ENCODE results near the gene CDC5L.

The CDC5L gene

DNA sequence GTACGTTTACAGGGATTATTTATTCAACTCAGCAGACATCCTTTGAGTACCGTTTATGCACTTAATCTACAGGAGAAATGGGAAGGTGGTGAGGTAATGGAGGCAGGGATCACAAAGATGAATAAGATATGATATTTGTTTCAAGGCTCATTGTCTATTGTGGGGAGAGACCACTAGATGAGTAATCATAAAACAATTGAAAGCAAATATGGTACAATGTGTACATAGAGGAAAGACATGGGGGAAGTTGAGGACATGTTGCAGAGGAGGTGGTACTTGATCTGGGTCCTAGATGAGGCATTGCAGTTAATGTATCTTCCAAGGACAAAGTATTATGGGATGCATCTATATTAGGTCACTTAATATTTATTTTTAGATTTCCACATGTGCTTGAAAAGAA lies 13.7 kb upstream of the CDC5L start:
- DNase-seq (ENCODE audit: low spot score), result no peak

DNA sequence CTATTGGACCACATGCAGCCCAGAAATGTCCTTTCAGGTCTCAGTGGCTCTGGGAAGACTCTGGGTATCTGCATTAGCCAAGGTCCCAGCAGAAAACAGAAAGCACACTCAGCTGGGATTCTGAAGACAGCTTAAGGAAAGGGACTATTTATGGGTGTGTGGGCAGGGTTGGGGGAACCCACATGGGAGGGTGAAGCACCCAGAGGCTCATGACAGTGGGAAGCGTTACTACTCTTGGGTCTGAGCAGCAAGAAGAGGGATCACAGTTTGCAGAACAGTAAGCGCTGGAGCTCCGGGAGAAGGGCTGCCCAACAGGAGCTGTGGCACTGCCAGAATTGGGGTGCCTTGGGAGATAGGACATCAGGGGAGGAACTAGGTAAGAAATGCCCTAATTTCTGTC lies 12.4 kb upstream of the CDC5L start:
- DNase-seq (ENCODE audit: low spot score), result no peak

DNA sequence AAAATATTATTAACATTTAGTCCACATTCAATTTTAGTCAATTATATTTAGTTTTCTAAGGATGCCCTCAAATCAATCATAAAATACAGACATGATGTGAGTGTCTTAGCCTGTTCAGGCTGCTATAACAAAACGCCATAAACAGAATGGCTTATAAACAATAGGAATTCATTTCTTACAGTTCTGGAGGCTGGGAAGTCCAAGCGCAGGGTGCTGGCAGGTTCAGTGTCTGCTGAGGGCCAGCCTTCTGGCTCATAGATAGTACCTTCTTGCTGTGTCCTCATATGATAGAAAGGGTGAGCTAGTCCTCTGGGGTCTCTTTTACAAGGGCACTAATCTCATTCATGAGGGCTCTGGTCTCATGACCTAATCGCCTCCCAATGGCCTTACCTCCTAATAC lies 10.0 kb upstream of the CDC5L start:
- no peak for DNase-seq (ENCODE audit: low spot score)

DNA sequence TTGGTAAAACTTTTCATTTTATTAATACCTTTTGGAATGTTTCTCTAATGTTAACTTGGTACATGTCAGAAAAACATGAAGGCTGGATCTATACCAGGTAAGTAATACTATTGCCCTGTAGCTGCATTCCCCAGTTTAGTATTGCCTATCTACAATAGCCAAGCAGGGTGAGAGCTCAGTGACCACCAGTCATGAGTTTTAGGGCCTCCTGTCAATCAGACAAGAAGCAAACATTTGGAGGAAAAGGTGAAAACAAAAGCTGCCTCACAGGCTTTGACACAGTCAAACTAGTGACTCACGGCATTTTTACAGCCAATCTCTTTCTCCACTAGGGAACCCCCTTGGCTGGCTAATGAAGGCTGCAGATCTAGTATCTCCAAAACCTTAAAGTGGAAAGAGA lies 9.5 kb upstream of the CDC5L start:
- no peak for DNase-seq (ENCODE audit: low spot score)

DNA sequence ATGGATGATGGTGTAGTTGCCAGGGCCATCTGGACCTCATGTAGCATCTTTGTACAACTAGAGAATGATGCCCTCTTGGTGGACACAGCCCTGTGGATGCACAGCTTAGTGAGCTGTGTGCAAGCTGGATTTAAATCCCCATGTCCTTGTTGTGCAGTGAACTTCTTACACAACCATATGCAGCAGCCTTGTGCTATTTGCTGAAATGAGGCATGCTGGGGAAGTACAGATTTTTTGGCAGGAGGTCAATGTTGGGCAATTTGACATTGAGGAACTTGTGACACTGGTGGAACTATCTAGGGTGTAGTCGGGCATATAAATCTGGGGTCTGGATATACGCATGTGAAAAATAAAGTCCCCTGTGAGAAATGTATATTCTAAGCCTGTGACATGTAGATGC lies 5.8 kb upstream of the CDC5L start:
- no peak for DNase-seq (ENCODE audit: low spot score)

DNA sequence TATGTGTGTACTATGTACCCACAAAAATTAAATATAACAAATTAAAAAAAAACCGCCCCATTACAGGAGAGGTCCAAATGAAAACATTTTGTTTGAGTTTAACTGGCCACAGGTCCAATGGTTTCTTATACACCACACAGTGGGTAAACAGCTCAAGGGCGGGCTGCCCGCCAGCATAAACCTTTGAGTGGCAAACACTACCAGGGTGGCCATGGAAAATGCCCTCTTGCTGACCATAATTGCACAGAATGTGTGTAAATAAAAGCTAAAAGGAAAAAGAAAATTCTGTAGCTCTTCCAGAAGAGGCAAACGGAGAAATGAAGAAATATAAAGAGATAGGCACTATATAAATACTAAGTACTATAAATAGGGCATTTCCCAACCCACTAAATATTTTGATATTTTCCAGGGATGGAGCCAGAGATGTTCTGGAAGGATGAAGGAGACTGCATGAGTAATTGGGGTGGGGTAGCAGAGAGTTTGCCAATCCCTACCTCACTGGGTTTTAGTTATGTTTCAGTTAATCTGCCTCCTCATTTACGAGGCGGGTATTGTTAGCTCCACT lies 1.1 kb upstream of the CDC5L start:
- DNase-seq (ENCODE audit: low spot score), result no peak

DNA sequence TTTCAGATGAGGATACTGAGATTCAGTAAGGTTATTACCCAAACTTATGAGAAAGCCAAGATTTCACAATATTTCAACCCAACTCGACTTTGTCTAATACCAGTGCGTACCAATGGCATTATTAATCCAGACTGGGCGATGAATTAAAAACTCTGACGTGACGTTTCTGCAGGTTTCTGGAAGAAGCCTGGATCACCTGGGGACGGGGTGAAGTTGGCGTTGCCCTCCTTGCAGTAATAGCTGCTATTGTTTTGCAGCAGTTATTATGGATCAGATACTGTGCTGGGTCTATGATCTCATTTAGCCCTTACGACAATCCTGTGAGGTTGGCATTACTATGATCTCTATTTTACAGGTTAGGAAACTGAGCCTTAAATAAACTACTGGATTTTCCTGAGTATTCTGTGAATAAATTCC lies 569 bp upstream of the CDC5L start:
- no peak for DNase-seq (ENCODE audit: low spot score)

DNA sequence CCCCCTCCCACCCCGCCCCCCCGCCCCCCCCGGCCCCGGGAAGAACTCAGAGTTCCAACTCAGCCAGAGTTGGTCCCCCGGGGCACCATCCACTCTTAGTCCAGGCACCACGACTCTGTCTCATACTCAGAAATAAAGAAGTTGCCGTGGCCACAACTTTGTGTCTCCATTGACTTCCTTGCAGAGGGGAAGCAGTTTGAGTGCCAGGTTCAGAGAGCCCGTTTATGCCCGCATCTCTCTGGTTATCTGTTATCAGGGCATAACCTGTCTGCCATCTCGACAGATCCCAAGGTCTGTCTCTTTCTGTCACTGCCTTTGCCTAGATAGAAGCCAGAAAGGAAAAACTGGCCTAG lies 605 bp downstream of the CDC5L start:
- peak; percentile 55 for DNase-seq (ENCODE audit: low spot score)

DNA sequence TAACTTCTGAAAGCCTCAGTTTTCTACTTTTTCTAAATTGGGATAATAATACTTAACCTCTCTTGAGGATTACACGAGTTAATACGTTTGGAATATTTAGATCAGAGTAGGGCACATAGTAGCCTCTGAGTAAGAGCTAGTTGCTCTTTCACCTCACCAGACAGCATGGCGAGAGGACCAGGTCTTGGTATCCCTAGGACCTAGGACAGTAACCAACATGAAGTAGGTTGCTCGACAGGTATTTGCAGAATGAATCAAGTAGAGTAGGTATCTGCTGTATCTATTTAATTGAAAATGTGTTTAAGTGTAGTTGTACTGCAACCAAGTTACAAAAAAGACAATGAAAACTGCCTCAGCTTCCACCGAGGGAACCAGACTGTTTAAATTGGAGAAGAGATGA lies 1.4 kb downstream of the CDC5L start:
- no peak for DNase-seq (ENCODE audit: low spot score)

DNA sequence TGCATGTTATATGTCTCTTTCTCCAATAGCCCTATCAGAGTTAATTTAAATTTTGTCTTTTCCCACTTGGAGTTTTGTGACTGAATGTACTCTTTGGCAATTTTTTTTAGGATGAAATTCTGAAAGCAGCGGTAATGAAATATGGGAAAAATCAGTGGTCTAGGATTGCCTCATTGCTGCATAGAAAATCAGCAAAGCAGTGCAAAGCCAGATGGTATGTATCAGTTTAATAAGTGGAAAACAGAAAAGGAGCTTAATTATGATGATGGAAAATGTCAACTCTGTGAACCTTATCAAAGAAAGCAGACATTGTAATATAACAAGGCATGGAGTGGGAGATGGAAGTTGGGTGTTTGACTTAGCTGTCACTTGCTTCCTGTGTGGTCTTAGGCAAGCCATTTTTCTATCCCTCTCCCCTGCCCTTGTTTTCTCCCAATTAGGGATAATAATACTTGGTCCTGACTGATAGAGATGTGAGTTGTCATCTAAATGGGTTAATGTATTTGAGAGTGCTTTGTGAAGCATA lies 2.7 kb downstream of the CDC5L start:
- peak; percentile 23 for DNase-seq (ENCODE audit: low spot score)

DNA sequence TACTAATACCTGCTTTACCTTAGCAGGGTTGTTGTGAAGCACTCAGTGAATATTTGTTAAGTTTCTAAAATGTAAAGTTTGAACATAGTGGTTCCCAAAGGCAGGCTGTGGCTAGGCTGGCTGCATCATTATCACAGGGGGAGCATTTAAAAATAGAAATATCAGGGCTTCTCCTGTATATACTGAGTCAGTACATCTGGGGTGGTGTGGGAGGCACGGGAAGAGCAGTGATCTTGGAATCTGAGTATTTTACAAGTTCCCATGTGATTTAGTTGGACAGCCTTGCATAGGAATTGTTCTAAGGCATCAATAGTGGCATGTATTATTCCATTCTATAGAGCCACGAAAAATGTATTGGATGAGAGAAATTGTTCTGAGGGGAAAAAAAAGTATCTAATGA lies 8.0 kb downstream of the CDC5L start:
- no peak for DNase-seq (ENCODE audit: low spot score)

DNA sequence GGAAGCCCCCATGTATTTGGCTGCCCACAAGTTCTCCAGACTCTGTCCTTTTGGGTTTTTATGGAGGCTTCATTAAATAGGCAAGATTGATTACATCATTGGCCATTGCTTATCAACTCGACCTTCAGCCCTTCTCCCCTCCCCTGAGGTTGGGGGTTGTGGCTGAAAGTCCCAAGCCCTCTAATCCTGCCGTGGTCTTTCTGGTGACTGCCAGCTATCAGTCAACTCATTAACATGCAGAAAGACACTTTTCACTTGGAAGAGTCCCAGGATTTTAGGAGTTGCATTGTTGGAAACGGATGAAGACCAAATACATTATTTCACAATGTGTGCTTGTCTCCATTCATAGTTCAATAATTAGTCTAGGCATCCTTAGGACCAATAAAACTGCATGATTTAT lies 9.5 kb downstream of the CDC5L start:
- DNase-seq (ENCODE audit: low spot score), result no peak

DNA sequence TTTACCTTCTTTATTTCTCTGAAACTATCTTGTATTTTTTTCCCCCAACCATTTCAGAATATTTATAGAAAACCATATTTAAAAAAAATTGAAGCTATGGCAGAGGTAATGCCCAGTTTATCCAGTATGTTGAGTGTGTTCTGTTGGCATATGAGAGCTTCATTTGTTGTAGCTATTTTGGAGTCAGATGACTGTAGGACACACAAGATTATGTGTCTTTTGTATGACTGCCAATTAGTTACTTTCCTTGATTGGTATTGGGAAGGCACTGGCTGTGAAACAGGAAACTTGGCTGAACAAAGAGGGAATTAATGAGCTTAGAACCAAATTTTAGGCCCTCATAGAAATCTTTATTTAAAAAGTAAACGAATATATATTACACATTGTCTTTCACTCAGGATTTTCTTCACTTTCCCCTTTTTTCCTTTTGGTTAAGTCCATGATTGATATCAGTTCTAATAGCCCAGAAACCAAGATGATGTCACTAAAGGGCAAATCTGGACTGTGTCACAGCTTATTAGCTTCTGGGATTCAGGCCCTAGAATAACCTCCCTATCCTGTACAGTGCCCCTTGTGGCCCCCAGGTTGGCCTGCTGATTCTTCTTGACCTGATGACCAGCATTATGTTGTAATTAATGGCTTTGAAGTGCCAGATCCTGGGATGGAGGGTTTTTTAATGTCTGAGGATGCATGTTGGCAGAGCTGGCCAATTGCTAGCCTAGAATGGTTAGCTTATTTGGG lies 10.1 kb downstream of the CDC5L start:
- peak; percentile 75 for DNase-seq (ENCODE audit: low spot score)

DNA sequence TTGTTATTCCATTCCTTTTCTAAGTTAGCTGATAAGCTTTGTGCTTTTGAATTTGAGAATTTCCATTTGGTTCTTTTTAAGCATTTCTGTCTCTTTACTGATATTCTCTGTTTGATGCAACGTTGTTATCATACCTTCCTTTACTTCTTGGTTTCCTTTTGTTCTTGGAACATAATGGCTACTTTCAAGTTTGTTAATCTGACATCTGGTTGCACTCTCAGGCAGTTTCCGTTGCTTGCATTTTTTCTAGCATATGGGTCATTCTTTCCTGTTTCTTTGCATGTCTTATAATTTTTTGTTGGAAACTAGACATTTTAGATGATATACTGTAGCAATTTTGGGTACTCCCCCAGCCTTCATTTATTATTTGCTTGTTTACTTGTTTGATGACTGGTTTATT lies 12.5 kb downstream of the CDC5L start:
- no peak for DNase-seq (ENCODE audit: low spot score)

DNA sequence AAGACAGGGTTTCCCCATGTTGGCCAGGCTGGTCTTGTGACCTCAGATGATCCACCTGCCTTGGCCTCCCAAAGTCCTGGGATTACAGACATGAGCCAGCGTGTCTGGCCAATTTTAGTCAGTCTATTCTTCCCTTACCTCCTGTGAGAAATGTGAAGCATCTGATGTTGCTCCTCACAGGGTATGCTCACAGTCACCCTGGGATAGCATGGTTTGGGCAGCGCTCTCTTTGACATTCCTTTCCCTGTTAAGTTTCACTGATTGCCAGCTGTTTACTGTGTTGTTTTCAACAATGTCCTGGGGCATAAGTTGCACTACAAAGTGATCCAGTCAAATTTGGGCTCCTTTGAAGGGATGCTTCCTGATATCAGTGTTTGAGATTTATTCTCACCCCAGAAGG lies 13.1 kb downstream of the CDC5L start:
- no peak for DNase-seq (ENCODE audit: low spot score)

DNA sequence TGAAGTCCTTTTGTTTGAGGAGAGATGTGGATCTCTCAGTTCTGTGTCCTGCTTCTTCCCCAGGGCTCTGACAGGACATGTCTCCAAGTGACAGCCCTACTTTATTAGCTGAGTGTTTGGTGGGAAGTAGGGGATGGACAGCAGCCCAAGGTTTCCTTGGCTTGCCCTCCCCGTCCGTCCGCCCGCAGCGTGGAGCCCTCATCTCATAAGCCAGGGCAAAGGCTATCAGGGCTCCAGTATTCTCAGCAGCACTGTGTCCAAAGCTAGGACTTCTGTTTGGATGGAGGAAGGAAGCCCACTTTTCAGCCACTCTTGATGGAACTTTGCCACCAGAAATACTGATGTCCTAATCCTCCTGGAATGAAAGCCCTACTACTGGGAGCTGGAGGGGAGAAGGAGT lies 13.6 kb downstream of the CDC5L start:
- DNase-seq (ENCODE audit: low spot score), result no peak

DNA sequence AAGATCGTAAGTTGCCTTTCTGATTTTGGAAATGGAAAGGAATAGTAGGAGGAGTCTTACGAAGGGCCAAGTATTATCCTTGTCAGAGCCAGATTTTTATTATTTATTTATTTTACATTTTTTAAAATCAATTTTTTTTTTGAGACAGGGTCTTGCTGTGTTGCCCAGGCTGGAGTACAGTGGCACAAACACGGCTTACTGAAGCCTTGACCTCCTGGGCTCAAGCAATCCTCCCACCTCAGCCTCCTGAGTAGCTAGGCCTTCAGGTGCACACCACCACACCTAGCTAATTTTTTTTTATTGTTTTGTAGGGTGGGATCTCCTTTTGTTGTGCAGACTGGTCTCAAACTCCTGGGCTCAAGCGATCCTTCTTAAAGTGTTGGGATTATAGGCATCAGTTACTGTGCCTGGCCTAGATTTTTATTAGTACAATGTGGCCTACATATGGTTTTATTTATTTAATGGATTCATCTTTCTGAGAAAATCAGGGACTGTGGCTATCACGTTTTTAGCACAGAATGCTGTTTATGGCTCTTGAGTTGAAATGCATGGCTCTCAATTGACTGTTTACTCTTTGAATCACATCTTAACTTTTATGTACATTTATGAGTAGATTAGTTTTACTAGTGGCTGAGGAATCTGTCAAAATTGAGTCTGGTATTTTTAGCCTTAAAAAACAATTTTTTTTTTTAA lies 16.7 kb downstream of the CDC5L start:
- no peak for DNase-seq (ENCODE audit: low spot score)

DNA sequence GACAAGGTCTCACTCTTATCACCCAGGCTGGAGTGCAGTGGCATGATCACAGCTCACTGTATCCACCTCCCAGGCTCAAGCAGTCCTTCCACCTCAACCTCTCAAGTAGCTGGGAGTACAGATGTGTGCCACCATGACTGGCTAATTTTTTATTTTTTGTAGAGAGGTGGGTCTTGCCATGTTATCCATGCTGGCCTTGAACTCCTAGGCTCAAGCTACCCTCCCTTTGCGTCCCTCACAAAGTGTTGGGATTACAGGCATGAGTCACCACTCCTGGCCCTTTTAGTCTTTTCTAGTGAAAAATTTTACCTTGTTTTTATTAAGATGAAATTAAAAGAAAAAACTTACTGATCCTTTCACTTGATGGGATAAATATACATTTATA lies 17.2 kb downstream of the CDC5L start:
- no peak for DNase-seq (ENCODE audit: low spot score)

DNA sequence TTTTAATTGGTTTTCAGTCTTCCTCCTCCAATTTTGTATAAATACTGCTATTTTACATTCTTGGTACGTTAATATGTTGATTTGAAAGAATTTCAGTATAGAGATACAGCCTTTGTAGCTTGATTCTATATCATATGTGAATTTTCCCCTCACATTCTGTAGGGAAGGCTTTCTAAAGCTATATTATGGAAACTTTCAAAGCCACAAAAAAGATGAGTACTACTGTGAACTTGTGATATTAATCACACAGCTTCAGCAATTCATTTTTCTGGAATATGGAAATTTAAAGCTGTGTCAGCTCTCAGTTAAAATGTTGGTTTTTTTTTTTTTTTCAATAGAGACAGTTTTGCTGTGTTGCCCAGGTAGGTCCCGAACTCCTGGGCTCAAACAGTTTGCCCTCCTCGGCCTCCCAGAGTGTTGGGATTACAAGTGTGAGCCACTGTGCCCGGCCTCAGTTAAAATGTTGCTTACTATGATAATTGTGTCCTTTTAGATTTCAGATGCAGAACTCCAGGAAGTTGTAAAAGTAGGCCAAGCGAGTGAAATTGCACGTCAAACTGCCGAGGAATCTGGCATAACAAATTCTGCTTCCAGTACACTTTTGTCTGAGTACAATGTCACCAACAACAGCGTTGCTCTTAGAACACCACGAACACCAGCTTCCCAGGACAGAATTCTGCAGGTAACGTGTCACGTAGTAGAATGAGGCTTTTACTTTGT lies 20.6 kb downstream of the CDC5L start:
- no peak for DNase-seq (ENCODE audit: low spot score)

DNA sequence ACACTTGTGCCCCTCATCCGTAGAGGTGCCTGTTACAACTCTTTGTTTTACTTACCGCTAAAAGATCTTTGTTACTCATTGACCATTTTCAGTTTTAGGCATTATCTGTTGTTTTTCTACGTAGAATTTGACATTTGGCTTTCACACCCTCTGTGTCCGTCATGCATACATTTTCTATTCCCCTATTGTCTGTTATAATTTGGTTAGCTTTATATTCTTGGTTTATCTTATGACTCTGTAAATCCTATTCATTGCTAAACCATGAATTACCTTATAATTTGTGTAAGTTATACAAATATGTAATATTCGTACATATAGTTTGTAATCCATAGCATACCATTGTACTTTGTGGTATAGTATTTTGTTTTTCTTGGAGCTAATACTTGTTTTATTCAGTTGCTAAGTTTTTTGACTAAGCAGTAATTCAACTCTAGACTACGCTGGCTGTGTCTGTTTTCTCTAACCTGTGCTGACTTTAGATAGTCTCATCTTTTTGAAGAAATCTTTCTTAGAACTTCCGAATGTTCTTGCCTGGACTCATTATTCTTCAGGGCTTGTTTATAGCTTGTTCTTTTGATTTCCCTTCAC lies 21.8 kb downstream of the CDC5L start:
- no peak for DNase-seq (ENCODE audit: low spot score)

DNA sequence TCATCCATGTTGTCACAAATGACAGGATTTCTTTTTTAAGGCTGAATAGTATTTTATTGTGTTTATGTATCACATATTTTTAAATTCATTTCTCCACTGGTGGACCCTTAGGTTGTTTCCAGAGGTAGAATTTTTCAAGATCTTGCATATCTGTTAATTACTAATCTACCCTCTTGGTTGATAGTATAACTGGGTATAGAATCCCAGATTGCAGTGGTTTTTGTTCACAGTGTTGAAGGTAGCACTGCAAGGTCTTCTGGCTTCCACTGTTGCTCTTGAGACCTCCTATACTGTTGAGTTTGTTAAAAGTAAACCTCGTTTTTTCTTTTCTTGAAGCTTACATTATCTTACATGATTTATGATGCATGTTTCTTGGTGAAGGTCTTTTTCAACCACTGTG lies 22.9 kb downstream of the CDC5L start:
- no peak for DNase-seq (ENCODE audit: low spot score)

DNA sequence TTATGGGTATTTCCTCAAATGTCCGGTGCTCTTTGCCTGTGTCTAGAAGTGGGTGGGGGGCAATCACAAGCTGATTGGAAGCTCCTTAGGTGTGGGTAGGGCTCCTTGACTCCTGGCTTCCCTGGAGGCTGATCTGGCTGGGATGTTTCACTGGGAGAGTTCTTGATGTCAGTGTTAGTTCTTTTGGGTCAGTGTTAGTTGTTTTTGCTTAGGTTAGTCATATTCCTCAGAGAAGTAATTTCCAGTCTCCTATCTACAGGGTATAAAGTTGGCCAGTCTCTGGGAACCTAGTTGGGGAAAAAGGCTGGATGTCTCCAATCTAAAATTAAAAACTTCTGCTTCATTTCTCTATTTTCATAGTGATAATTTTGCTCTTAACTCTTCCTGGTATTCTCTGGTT lies 23.6 kb downstream of the CDC5L start:
- no peak for DNase-seq (ENCODE audit: low spot score)

All from SK-N-DZ (cell line).